Stimulated activated CD4-positive, alpha-beta T cell treated with anti-CD3 and anti-CD28 coated beads, Interleukin-4, amount 100 ng/mL, for 4 hours (primary cell): ENCODE data around the gene SHB.

Experiments
- DNase-seq, 2 experiments: peaks; one replicate each; pipeline ENCODE4 v3.0.0-alpha.2; 2020

The SHB gene

DNA sequence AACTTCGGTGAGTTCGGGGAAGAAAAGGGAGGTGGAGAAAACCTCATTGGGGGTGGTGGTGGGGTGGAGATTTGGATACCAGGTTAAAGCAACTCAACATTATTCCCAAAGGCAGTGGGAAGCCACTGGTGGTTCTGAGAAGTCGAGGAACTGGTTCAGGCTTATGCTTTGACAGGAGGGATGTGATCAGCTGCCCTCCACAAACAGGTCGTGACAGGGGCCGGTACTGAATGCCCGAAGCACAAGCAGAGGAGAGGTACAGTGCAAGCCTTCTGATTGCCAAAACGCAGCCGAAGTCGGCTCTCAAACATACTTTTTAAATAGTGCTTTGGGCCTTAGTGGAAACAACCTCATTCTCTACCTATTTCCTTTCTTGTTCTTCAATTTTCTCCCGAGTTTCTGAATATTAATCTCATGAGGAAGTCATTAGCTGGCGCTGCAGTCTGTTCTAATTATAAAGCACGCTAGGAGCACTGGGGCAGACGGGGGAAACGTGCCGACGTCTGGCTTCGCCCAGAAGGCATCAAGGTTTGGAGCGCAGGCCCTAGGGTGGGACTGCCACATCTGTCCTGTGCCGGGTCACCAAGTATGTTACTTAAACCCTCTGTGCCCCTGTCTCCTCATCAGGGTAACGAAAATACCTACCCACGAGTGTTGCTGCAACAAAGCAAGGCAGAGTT, 27.3 kb downstream of the SHB start:
- no peak for DNase-seq

DNA sequence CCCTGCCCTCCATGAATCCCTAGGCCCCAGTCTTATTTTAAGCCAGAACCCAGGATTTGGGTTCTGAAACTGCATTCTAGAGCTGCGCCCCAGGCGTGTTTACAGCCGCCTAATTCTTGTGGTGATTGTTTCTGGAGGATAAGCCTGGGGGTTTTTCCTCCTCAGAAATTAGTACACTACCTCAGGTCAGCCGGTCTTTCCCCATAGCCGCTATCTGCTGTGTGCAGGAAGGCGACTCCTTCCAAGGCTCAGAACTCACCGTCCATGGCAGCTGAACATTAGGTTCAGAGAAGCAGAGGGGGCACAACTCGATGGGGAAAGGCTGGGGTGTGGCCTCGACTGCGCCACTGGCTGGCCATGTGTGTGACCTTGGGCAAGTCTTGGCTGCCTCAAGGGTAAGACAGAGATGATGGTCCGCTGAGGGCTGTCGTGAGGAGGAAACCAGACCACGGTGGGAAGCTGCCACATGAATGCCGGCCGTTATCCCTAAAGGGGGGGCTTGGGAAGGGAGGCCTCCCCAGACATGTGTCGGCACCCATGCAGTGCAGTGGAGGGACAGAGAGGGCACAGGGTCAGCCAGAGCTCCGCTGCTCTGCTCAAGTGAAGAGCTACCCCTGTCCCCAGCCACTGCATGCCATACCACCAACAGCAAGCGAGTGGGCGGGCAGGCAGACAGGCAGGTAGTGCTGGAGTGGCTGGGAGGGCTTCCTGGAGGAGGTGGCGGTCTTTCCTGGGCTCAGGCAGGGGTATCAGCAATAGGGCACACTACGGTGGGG, 28.9 kb downstream of the SHB start:
- no peak for DNase-seq

DNA sequence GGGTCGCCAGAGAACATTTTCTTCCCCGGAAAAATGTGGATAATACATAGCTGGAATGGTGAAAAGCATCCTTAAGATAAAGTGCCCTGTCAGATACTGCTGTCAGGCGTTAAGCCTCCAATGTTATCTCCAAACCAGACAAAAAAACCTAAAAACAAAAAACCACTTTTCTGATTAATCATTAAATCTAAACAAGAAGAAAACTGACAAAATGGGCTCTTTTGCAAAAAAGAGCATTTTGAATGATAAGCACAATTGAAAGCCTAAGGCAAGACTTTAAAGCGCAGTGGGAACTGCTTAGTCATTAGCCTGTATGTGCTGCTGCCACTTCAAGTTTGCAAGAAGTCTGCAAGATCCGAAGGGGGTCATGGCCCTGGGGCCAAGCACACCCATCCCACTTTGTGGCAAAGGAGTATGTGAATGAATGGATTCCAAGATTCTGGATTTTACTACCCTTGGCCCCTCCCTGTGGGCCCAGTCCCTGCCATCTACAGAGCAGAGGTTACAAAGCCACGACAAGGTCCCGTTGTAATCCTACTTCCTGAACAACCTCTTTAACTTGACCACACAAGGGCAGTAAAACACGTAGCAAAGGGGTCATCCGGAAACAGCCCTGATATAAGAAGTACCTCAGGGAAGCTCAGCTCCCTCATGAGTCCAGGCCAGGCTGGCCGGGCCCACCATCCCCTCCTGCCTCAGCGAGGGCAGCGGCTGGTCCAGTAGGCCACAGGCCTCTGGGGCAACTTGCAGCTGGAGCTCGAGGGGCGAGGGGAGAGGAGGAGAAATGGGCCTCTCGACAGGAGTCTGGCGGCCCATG, 29.7 kb downstream of the SHB start:
- DNase-seq, result no peak

DNA sequence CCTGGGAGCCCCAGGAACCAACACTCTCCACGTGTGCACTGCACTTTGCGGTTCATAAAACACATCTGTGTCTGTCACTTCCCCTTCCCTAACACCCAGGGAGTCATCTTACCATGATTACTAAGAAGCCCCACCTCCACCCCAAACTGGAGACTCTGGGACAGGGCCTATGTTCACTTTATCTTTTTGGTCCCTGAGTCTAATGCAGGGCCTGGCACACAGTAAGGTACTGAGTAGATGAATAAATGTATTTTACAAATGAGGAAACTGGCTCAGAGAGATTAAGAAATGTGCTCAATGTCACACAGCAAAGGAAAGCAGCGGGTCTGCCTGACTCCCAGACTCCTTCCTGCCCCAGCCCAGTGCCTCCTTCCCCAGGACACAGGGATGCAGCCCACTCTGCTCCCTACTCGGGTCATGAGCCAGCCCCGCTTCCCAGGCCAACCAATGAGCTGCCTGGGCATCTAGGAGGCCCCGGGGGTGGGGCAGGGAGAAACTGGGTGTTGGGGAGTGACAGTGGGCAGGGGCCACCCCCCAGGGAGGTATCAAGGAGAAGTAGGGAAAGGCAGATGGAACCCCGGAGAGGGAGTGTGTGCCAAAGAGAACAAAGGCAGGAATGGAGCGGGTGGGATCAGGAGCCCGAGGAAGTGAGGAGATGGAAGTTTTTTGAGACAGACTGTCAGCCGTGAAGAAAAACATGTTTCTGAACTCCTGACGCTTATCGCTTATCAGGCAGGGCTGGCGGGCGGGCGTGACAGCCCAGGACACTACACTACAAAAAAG, 30.5 kb downstream of the SHB start:
- no peak for DNase-seq

DNA sequence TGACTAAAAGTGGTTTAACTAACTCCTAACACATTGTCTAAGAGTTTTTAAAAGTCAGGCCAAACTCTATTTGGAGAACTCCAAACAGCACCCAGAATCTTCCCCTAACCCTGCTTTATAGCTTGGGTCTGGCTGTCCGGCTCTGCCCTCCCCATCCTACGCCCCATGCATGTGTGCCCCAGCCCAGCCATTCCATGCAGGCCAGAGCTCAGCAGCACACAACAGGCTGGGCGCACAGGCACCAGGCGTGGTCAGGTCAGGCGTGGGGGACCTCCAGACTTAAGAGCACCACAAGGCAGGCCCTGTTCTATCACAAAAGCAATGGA, 31.1 kb downstream of the SHB start:
- DNase-seq, result no peak

DNA sequence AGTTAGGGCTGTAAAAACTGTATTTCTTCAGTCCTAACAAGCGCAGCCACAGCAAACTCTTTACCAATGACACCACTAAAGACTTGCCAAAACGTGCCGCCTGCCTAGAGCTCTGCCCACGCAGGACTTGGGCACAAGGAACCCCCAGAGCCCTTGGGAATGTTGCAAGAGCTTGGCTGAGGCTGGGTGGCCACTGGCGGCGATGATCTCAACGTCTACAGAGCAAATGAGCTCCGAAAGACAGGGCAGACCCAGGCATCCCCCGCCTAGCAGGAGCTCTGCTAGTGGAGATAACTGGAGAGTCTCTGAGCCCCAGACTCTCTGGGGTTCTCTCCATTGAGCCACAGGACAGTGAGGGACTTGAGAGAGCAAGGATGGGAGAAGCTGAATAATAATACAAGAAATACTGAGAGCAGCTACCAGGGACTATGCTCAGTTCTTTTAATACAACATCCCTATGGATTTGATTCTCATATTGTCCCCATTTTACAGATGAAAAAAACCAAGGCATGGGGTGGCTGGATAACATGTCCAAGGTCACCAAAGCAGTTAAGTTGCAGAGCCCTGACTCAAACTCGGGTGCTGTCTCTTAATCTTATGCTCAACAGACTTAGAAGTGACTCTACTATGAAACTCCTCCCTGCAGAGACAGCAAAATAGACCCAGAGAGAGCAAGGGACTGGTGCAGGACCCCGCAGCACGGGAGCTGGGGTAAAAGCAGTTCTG, 32.5 kb downstream of the SHB start:
- no peak for DNase-seq

DNA sequence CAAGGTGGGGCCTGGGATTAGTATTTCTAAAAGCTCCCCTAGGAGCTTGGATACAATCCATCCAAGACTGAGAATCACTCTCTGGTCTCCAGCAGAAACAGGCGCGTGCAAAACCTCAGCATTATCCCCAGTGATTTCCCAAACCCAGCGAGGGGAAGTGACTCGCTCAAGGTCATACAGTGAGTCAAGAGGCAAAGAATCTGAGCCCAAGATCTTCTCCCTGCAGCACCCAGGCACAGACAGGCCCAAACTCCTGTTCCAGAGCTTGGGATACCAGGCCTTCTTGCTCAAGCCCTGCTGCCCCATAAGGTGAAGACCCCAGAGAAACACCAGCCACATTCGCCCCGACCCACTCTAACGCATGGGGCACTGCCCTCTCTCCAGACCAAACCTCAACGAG, 33.2 kb downstream of the SHB start:
- DNase-seq, result no peak

DNA sequence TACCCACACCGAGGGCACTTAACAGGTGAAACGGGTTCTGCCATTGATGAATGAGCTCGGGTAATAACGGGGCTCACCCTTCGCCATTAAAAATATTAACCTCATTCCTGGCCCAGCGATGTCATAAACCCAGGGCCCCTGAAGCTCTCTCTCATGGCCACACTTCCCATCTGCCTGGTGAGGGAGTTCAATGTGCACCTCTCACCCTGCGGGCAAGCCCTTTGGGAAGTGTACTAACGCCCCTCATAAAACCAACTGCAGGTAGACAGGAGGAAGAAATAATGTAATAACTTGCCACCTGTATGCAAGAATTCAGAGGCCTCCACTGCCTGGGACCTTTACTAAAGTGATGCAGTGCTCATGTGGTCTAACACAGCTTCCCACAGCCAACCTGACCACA, 35.1 kb downstream of the SHB start:
- no peak for DNase-seq

DNA sequence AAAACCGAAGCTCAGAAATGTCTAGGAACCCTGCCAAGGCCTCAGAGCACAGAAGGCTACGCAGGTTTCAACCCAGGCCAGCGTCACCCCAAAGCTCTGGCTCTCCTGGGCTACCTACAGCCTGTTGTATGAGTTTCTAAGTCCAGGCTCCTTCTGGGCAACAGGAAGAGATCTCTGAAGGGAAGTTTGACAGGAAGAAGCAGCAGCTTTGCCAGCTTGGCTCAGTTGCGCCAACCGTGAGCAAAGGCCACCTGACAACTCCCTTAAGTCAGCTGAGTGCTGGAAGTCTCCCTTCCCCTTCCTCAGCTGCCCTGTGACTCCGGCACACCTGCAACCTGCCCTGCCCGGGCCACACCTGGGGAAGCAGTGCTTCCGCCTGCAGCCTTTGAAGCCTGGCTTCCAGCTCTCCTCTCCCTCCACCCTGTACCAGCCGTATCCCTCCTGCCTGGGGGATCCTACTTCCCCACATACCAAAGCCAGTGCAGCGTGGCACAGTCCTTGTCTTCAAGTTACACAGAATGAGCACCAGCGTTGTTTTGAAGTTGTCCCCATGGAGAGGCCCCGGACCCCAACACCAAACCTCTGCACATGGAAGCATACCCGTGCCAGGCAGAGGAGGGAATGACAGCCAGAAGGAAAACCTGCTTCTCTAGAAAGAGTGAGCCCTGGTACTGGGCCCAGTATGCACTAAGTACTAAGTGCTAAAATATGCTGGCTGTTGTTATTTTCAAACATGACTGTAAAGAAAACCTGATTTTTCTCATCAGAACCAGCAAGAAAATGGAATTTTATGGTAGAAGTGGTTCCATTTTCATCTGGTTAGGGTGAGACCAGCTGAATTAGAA, 36.5 kb downstream of the SHB start:
- DNase-seq, result no peak

DNA sequence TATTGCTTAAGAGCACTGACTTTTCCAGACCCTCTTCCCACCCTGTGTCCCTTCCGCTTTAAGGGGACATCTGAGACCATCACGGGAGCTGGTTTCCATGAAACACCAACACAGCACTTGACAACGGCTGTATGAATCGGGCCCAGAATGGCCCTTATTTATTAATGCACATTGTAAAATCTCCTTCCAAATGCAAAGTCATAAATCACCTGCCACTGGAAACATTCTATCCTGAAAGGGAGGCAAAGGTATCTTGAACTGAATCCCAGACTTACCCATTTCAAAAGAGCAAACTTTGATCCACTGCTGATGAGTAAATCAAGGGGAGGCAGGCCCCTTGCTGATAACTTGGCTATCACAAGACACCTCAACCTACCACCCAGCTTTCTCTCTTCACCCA, 37.4 kb downstream of the SHB start:
- DNase-seq, result no peak

DNA sequence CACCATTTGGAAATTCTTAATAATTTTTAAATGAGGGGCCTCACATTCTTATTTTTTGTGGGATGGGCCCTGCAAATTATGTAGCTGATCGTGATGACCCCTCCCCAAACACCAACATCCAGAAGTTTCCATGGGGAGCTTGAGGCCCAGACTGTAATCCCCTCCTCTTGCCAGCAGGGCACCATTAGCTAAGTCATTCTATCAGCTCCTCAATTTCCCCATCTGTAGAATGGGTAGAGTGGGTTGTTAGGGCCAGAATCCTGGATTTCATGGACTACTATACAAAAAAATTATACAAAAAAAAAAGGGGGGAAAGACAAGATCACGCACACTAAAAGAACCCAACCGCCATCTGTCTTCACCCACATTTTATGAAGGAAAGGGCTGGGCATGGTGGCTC, 38.4 kb downstream of the SHB start:
- DNase-seq, result no peak

DNA sequence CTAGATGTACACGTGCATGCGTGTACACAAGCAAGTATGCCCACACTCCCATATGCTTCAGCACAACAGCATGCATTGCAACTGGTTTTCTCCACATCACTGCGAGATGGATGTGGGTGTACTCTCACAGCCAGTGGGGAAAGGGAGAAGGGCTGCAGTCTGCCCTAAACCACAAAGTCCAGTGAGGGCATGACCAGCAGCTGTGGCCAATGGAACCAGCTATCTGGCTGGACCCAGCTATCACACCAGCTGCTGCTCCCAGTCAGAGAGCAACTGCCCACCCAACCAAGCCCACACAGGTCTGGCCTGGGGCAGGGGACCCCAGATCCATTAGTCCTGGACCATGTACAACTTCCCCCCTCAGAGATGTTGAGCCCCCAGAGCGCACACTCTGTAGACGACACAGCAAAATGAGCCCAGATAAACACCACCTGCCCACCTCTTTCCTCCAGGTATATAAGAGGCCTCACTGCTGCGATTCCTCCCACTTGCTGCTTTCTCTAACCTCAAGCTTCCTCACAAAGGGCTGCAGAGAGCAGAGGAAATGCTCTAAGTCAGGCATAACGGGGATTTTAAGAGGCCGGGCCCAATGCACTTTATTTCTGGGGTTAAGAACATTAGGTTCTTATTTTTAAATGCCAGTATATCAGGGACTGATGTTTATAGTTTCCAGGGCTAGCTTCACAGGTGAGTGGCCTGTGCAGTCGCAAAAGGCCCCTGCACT, 39.0 kb downstream of the SHB start:
- DNase-seq, result no peak

DNA sequence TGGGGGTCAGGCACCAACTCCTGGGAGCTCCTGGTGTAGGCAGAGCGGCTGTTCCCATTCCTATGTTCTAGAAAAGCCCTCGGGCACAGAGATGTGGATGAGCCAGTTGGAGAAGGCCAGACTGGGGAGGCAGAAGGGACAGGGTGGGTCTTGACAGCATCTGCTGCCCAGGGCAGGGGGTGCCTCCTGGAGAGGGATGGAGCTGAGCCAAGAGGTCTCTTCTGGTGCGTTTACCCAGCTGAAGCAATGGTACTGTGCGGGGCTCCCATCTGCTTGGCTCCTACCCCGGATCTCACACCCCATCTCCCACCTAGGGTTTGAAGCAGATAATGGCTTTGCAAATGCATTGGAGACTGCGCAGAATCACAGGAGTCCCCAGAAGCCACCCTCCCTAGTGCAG, 41.3 kb downstream of the SHB start:
- DNase-seq, result no peak

DNA sequence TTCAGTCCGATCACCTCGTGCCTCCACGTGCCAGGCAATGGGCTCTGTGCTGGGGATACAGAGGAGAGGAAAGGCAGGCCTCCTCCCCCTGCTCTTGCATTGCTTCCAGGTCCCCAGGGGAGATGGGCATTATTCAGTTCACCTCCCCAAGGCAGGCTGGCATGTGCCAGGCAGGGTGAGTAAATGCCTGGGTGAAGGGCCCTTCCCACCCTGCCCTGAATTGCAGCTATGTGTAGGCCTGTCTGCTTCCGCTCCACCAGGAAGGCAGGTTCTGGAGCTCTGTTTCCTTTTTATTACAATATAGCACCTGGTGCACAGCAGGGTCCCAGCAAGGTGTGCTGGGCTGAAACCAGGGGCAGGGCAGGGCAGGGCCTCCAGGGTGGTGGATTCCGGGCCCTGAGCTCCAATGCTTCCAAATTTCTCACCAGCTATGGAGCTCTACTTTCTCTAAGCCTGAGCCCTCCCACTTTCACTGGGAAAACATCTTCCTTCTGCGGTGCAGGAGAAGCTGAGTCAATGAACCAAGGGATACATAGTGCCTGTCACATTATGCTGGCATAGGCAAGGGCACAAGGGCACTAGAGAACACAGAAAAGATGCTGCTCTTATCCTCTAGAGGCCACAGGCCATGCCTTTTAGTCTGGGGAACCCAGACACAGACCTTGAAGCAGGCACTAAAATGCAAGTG, 42.0 kb downstream of the SHB start:
- no peak for DNase-seq

DNA sequence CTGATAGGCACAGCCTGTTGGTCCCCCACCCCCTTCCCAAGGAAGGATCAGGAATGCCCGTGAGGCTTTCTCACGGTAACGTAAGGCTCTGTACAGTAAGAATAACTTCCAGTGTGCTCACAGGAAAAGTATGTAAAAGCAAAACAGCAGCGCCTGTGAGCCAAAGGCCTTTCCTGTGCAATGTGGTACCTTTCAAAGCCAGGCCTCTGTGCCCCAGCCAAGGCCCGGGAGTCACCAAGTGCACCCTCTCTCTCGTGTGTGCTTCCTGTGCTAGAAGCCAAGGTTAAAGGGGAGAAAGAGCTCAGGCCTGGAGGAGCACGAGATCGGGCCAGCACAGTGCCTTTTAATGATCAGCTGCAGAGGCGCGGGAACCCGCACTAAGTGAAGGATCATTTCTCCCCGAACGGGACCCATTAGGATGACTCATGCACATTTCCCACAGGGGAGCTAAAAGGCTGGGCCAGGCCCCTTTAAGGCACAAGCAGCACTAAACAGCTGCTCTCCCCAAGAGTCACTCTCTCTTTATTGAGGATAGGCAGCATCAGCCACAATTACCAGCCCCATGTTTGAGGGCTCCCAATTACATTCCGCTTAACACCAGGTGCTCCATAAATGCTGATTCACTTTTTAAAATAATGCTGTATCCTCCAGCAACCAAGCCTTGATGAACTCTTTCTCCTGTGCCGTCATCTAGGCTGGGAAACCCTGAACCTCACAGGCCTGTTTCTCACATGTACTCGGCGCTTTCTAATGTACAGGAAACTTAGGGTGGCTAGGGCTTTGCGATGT, 42.8 kb downstream of the SHB start:
- no peak for DNase-seq

DNA sequence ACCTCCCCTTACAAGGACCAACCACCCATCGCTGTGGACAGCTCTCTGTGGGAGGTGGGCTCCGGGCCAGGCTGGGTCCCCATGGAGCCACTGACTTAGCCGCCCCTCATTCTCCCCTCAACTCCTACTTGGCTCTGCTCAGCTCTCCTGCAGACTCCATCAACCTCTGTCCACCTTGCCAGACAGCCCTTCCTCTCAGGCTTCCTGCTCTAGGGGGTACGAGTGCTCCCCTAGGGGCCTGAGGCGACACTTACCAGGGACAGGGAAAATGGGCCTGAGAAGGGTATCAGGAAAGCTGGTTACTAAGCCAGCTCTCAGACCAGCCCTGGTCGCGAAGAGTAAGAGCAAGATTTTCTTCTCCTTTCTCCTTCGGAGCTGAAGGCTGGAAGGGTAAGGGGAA, 43.9 kb downstream of the SHB start:
- no peak for DNase-seq

DNA sequence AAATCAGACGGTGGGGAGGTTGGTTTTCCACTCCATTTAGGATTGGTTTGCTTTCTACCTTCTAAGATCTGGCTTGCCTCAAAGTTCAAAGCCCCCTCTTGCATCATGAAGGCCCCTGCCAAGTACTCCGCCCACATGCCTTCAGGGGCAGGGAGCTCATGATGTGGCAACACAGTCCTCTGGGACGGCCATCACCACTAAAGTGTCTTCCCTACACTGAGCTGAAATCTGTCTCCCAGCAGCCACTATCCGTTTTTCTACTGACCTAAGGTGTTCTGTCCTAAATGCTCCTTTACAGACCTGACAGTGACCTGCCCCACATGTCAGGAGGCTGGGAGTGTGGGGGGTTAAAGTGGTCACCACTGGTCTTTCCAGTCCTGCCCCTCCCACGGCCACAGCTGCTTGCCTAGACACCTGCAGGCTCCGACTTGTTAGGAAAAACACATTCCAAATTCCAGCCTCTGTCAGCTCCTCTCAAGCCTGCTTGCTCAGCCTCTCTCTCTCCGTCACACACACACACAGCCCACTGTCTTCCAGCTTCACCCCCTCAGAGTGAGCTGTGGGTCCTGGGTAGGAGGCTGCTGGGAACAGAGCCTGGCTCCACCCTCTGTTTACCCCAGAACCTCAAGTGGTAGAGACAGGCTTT, 44.9 kb downstream of the SHB start:
- no peak for DNase-seq

DNA sequence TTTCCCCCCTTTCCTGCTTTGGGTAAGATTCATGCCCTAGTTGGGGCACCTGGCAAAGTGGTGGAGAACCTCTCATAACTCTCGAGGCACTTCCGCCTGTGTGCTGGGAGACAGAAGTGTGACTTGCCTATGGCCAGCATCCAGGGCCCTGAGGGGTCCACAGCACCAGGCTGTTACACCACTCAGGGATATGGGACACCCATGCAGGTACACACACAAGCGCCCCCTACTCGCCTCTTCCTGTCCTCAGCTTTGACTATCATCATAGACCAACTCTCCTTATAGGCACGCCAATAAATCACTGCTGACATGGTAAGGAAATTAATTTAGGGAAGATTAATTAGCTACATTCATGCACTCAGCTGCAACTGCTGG, 45.4 kb downstream of the SHB start:
- no peak for DNase-seq

DNA sequence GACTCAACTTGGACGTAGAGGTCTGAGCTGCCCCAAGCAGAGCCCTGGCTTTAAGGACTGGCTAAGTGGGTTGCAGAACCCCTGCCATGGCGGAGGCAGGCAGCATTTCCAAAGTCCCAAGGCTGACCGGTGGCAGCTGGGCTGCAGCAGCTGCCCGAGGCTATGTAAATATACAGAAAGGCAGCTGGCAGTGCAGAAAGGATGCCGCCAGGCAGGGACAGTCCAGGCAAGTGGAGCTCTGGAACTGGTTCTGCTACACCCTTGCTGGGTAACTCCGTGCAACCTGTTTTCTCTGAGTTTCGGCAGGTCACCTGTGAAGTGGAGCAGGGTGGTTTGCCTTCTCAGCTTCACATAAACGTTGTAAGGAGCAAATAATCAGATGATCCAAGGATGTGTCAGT, 46.0 kb downstream of the SHB start:
- no peak for DNase-seq
